ENCODE results near the gene NACAD.

DNA sequence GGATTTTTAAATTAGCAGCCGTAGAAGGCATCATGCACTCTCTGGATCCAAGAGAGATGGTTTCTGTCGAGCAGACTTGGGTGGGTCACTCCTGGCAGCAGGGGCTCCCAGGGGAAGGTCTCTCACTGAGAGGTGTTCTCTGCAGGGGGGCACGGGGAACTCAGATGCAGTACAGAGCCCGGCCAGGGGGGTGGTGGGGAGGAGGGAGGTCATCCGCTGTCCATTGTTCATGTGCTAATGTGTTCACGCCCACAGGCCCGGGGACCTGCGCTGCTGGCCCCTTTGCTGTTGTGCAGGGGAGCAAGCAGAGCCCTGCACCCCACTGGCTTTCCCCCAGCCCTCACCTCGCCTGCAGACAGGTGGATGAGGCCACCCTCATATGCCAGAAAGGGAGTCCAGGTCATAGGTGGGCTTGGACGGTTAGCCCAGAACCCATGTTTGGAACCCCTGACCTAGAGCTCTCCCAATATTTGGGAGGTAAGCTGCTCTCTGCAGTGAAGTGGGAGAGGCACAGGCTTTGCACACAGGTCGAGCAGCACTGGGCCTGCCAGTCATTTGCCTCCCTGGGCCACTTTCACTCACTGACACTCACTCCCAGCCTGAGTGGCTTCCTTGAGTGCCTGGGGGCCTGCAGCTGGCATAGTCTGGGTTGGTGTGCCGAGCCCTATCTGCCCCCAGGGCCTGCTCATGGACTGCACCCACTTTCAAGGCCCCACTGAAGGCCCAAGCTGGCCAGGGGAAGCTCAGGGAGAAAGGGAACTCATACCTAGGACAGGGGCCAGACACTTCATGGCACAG is 35.3 kb upstream of the NACAD start:
- TF ChIP-seq, protein P1, sequence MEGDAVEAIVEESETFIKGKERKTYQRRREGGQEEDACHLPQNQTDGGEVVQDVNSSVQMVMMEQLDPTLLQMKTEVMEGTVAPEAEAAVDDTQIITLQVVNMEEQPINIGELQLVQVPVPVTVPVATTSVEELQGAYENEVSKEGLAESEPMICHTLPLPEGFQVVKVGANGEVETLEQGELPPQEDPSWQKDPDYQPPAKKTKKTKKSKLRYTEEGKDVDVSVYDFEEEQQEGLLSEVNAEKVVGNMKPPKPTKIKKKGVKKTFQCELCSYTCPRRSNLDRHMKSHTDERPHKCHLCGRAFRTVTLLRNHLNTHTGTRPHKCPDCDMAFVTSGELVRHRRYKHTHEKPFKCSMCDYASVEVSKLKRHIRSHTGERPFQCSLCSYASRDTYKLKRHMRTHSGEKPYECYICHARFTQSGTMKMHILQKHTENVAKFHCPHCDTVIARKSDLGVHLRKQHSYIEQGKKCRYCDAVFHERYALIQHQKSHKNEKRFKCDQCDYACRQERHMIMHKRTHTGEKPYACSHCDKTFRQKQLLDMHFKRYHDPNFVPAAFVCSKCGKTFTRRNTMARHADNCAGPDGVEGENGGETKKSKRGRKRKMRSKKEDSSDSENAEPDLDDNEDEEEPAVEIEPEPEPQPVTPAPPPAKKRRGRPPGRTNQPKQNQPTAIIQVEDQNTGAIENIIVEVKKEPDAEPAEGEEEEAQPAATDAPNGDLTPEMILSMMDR (IDR thresholded peaks at IDR 0.05; ENCODE audit: poor library complexity, severe bottlenecking): no peak
- TF ChIP-seq SMC3 (conservative IDR thresholded peaks at IDR 0.05; ENCODE audit: poor library complexity) (no peak), EP300 (conservative IDR thresholded peaks at IDR 0.05; ENCODE audit: poor library complexity, severe bottlenecking) (no peak), EZH2 (IDR thresholded peaks at IDR 0.05; ENCODE audit: borderline replicate concordance, insufficient read depth, low read length, poor library complexity, severe bottlenecking) (no peak), POLR2AphosphoS5 (IDR thresholded peaks at IDR 0.05) (no peak), RAD21 (conservative IDR thresholded peaks at IDR 0.05) (no peak), TAF1 (IDR thresholded peaks at IDR 0.05; ENCODE audit: low read depth) (no peak), MXI1 (conservative IDR thresholded peaks at IDR 0.05; ENCODE audit: poor library complexity, severe bottlenecking) (no peak)
- TF ChIP-seq, protein P2, sequence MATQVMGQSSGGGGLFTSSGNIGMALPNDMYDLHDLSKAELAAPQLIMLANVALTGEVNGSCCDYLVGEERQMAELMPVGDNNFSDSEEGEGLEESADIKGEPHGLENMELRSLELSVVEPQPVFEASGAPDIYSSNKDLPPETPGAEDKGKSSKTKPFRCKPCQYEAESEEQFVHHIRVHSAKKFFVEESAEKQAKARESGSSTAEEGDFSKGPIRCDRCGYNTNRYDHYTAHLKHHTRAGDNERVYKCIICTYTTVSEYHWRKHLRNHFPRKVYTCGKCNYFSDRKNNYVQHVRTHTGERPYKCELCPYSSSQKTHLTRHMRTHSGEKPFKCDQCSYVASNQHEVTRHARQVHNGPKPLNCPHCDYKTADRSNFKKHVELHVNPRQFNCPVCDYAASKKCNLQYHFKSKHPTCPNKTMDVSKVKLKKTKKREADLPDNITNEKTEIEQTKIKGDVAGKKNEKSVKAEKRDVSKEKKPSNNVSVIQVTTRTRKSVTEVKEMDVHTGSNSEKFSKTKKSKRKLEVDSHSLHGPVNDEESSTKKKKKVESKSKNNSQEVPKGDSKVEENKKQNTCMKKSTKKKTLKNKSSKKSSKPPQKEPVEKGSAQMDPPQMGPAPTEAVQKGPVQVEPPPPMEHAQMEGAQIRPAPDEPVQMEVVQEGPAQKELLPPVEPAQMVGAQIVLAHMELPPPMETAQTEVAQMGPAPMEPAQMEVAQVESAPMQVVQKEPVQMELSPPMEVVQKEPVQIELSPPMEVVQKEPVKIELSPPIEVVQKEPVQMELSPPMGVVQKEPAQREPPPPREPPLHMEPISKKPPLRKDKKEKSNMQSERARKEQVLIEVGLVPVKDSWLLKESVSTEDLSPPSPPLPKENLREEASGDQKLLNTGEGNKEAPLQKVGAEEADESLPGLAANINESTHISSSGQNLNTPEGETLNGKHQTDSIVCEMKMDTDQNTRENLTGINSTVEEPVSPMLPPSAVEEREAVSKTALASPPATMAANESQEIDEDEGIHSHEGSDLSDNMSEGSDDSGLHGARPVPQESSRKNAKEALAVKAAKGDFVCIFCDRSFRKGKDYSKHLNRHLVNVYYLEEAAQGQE (IDR thresholded peaks at IDR 0.05; ENCODE audit: borderline replicate concordance): no peak
